Lower lobe of right lung (tissue), 2 donors: ENCODE results near the gene PAX1. TPM values are rescaled to one million over a fixed set of nuclear protein-coding genes. Genes with fewer than 3 reads are reported as not detected.

Source experiments
- ATAC-seq, 2 donors: fragments of 200-7000 bp; cut with Tn5 transposase; one replicate each; pipeline ENCODE4 v1.9.1; 2020 to 2022; ENCODE audit warnings: mild to moderate bottlenecking in 2 of 2, moderate library complexity in 2 of 2
- DNase-seq: peaks from one replicate; pipeline ENCODE4 v3.0.0-alpha.2; 2020
- H3K27ac ChIP-seq: fragments of 200-600 bp; one replicate; pipeline ENCODE4 v1.8.0; 2022
- H3K27me3 ChIP-seq: fragments of 200-600 bp; one replicate; pipeline ENCODE4 v1.8.0; 2022; ENCODE audit warnings: low read depth
- H3K36me3 ChIP-seq: fragments of 200-600 bp; one replicate; pipeline ENCODE4 v1.8.0; 2022; ENCODE audit warnings: mild to moderate bottlenecking
- H3K4me1 ChIP-seq: fragments of 200-600 bp; one replicate; pipeline ENCODE4 v1.8.0; 2022
- H3K4me3 ChIP-seq: fragments of 200-600 bp; one replicate; pipeline ENCODE4 v1.8.0; 2022; ENCODE audit warnings: mild to moderate bottlenecking
- H3K9me3 ChIP-seq: fragments of 200-600 bp; one replicate; pipeline ENCODE4 v1.8.0; 2022
- CTCF ChIP-seq: fragments of 200-600 bp; IDR thresholded peaks from one replicate; pipeline ENCODE4 v1.8.0; 2022; ENCODE audit warnings: antibody characterized with exemption, mild to moderate bottlenecking
- intact Hi-C: fragments of 100-400 bp; cut with DNase I; formaldehyde crosslinking; loops from one replicate; pipeline ENCODE4 v1.11.0; 2022
- total RNA-seq: library from RNA; stranded (reverse); fragmentation: NEBNext Ultra II Directional; extraction: Animal tissue kit (Norgen Biotek cat#: 25700); gene quantifications from one replicate; pipeline ENCODE4 v1.2.1, GENCODE V29; 2021
- donor health status: DM: no; HTN: yes; CAD: no; lungs with severe emphysema.

The PAX1 gene
- total RNA-seq, 1 donor from 2014 or later = not detected

- no peak for DNase-seq
- no peak for TF ChIP-seq CTCF
- no peak overlapping the region for H3K4me3 ChIP-seq
- H3K27me3 ChIP-seq = peaks cover 79% of the 10 kb centered on the region
- intact Hi-C loops = no loop called here
- no peak overlapping the region for H3K27ac ChIP-seq
- peaks cover 10% of the 10 kb centered on the region for H3K4me1 ChIP-seq
- H3K9me3 ChIP-seq = no peaks in the 10 kb centered on the region
- ATAC-seq = no peak
- H3K36me3 ChIP-seq = no peaks in the 10 kb centered on the region
Measured at GRCh38 chr20:21698494-21699215, 6.8 kb upstream of the PAX1 start.

- Histone ChIP-seq H3K27me3 (peaks cover 80% of the 10 kb centered on the region), H3K9me3 (no peaks in the 10 kb centered on the region), H3K4me1 (peaks cover 10% of the 10 kb centered on the region), H3K36me3 (no peaks in the 10 kb centered on the region), H3K4me3 (no peak overlapping the region), H3K27ac (no peak overlapping the region)
- no peak for ATAC-seq
- intact Hi-C loops = no loop called here
- no peak for DNase-seq
- TF ChIP-seq CTCF = no peak
Measured at GRCh38 chr20:21699216-21699508, 6.3 kb upstream of the PAX1 start.

GRCh38 chr20:21701171-21701876 is 4.1 kb upstream of the PAX1 start:
- no peaks in the 10 kb centered on the region for H3K9me3 ChIP-seq
- no peak for ATAC-seq

GRCh38 chr20:21702016-21702415 is 3.4 kb upstream of the PAX1 start:
- ATAC-seq (no peak), DNase-seq (no peak)
- no peak for TF ChIP-seq CTCF
- Histone ChIP-seq H3K27ac (no peak overlapping the region), H3K27me3 (peaks cover 94% of the 10 kb centered on the region), H3K9me3 (no peaks in the 10 kb centered on the region), H3K36me3 (no peaks in the 10 kb centered on the region), H3K4me3 (no peak overlapping the region), H3K4me1 (peaks cover 10% of the 10 kb centered on the region)
- intact Hi-C loops = no loop called here

More at GRCh38 chr20:21701171-21701876, 4.1 kb upstream of the PAX1 start:
- Histone ChIP-seq H3K27ac (no peak overlapping the region), H3K27me3 (peaks cover 89% of the 10 kb centered on the region), H3K36me3 (no peaks in the 10 kb centered on the region), H3K4me3 (no peak overlapping the region), H3K4me1 (peaks cover 10% of the 10 kb centered on the region)
- intact Hi-C loops = no loop called here
- no peak for DNase-seq
- no peak for TF ChIP-seq CTCF

- ATAC-seq (peak; percentile 52 to 68), DNase-seq (no peak)
- Histone ChIP-seq H3K27ac (no peak overlapping the region), H3K36me3 (no peaks in the 10 kb centered on the region), H3K9me3 (no peaks in the 10 kb centered on the region), H3K4me3 (peak overlapping the region; percentile 11), H3K27me3 (peaks cover 95% of the 10 kb centered on the region), H3K4me1 (peaks cover 10% of the 10 kb centered on the region)
- intact Hi-C loops = no loop called here
- TF ChIP-seq CTCF = peak; percentile 42
Measured at GRCh38 chr20:21702553-21703470, 2.7 kb upstream of the PAX1 start.
